ENCODE results near the gene TC2N.
A peak's percentile ranks its signal among the peaks of the same experiment; 100 is the strongest.
"Not testable (repeated sequence)": the region's sequence is repeated elsewhere in the genome, so short reads cannot be mapped to it uniquely, and the experiment has no call there.

The TC2N gene

DNA sequence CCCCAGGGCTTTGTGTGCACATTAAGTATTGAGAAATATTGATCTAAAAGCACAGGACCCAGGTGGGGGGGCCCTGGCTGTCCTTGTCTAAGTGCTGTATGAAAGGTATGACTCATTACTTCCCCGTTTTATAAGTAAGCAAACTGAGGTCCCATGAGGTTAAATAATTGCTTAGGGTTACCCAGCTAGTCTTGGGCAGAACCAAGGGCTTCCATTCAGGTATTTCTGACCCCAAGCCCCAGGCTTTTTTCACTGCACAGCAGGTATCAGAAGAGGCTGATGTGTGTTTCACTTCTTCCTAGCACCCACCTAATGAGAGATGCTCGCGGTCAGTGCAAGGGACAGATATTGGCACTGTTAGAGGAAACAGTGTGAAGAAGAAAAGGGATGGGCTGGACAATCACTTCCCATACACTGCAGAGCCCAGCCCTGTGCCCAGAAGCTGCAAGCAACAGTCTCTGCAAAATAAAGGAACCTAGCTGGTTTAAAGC, 4.7 kb upstream of the TC2N start:
- H3K4me2 ChIP-seq (ENCODE audit: insufficient read depth, low read length) = peak overlapping the region; percentile 50
- no peaks in the 10 kb centered on the region for H3K27me3 ChIP-seq (ENCODE audit: insufficient read depth, low read length, poor library complexity)
- H3K4me3 ChIP-seq (ENCODE audit: low read depth in 1 of 2, low read length in 2 of 2) = peak overlapping the region in 1 of 2 experiments; percentile 35; a peak in 1 of 4 replicates
- H3K4me1 ChIP-seq (ENCODE audit: insufficient read depth, low read length) = peaks cover 87% of the 10 kb centered on the region
- H3K9me3 ChIP-seq (ENCODE audit: insufficient read depth, low read length, severe bottlenecking) = no peaks in the 10 kb centered on the region
- H3K36me3 ChIP-seq (ENCODE audit: insufficient read depth, low read length) = no peaks in the 10 kb centered on the region
- H2AFZ ChIP-seq (ENCODE audit: low read depth, low read length) = 0 out of 2 replicates have a peak overlapping the region, but pooled peaks have one; percentile 2
- H3K27ac ChIP-seq (ENCODE audit: low read length) = peak overlapping the region; percentile 98
- TF ChIP-seq, protein P1, sequence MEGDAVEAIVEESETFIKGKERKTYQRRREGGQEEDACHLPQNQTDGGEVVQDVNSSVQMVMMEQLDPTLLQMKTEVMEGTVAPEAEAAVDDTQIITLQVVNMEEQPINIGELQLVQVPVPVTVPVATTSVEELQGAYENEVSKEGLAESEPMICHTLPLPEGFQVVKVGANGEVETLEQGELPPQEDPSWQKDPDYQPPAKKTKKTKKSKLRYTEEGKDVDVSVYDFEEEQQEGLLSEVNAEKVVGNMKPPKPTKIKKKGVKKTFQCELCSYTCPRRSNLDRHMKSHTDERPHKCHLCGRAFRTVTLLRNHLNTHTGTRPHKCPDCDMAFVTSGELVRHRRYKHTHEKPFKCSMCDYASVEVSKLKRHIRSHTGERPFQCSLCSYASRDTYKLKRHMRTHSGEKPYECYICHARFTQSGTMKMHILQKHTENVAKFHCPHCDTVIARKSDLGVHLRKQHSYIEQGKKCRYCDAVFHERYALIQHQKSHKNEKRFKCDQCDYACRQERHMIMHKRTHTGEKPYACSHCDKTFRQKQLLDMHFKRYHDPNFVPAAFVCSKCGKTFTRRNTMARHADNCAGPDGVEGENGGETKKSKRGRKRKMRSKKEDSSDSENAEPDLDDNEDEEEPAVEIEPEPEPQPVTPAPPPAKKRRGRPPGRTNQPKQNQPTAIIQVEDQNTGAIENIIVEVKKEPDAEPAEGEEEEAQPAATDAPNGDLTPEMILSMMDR (IDR thresholded peaks at IDR 0.05; ENCODE audit: borderline replicate concordance, extremely low read depth, low read length, poor library complexity, severe bottlenecking) = no peak
- no peak for TF ChIP-seq EZH2 (IDR thresholded peaks at IDR 0.05; ENCODE audit: borderline replicate concordance, low read depth, low read length, severe bottlenecking)
- ATAC-seq (ENCODE audit: insufficient read depth, low read depth) (no peak), DNase-seq (peak; percentile 36)
- no peaks in the 10 kb centered on the region for H3K79me2 ChIP-seq (ENCODE audit: insufficient read depth, low read length)
- peak overlapping the region; percentile 57 for H3K9ac ChIP-seq (ENCODE audit: low read depth, low read length)
- H4K20me1 ChIP-seq (ENCODE audit: insufficient read depth, low read length) = no peaks in the 10 kb centered on the region

DNA sequence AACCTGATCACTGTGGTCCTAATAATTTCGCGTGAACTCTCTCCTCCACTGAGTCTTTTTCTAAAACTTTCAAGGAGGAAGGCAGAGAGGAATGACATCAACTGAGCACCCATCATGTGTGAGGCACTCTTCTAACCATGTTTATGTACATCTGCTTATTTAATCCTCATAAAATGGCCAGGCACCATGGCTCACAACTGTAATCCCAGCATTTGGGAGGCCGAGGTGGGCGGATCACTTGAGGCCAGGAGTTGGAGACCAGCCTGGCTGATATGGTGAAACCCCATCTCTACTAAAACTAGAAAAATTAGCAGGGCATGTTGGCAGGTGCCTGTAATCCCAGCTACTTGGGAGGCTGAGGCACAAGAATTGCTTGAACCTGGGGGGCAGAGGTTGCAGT, 4.1 kb upstream of the TC2N start:
- 0 out of 2 replicates have a peak overlapping the region, but pooled peaks have one; percentile 6 for H2AFZ ChIP-seq (ENCODE audit: low read depth, low read length)
- H3K4me2 ChIP-seq (ENCODE audit: insufficient read depth, low read length); H3K4me3 ChIP-seq (ENCODE audit: low read depth in 1 of 2, low read length in 2 of 2); ATAC-seq (ENCODE audit: insufficient read depth, low read depth); H3K9me3 ChIP-seq (ENCODE audit: insufficient read depth, low read length, severe bottlenecking); H4K20me1 ChIP-seq (ENCODE audit: insufficient read depth, low read length); H3K79me2 ChIP-seq (ENCODE audit: insufficient read depth, low read length); H3K36me3 ChIP-seq (ENCODE audit: insufficient read depth, low read length); H3K27me3 ChIP-seq (ENCODE audit: insufficient read depth, low read length, poor library complexity); DNase-seq: not testable (repeated sequence)
- H3K4me1 ChIP-seq (ENCODE audit: insufficient read depth, low read length) = peaks cover 93% of the 10 kb centered on the region
- H3K27ac ChIP-seq (ENCODE audit: low read length) = peak overlapping the region; percentile 98
- peak overlapping the region; percentile 57 for H3K9ac ChIP-seq (ENCODE audit: low read depth, low read length)

DNA sequence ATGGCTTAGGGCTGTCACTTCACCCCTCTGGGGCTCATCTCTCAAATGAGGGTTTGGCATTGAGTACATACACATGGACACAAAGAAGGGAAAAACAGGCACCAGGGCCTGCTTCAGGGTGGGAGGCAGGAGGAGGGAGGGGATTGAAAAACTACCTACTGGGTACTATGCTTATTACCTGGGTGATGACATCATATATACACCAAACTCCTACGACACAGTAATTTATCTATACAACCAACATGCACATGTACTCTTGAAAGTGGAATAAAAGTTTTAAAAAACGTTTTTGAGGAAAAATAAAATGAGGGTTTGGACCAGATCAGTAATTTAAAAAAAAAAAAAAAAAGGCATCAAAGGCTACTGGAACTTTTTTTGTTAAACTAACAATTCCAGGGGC, 3.6 kb upstream of the TC2N start:
- DNase-seq = no peak
- no peak for ATAC-seq (ENCODE audit: insufficient read depth, low read depth)
- Histone ChIP-seq H3K27me3 (ENCODE audit: insufficient read depth, low read length, poor library complexity) (no peaks in the 10 kb centered on the region), H3K4me2 (ENCODE audit: insufficient read depth, low read length) (peak overlapping the region; percentile 47; the same call in 1 of the 2 replicates), H3K4me1 (ENCODE audit: insufficient read depth, low read length) (peaks cover 98% of the 10 kb centered on the region), H3K4me3 (ENCODE audit: low read depth in 1 of 2, low read length in 2 of 2) (no peak overlapping the region; a peak in 1 of 4 replicates), H2AFZ (ENCODE audit: low read depth, low read length) (0 out of 2 replicates have a peak overlapping the region, but pooled peaks have one; percentile 24), H4K20me1 (ENCODE audit: insufficient read depth, low read length) (no peaks in the 10 kb centered on the region), H3K9ac (ENCODE audit: low read depth, low read length) (peak overlapping the region; percentile 54), H3K79me2 (ENCODE audit: insufficient read depth, low read length) (no peaks in the 10 kb centered on the region), H3K9me3 (ENCODE audit: insufficient read depth, low read length, severe bottlenecking) (no peaks in the 10 kb centered on the region), H3K27ac (ENCODE audit: low read length) (peak overlapping the region; percentile 98), H3K36me3 (ENCODE audit: insufficient read depth, low read length) (no peaks in the 10 kb centered on the region)
- TF ChIP-seq EZH2 (IDR thresholded peaks at IDR 0.05; ENCODE audit: borderline replicate concordance, low read depth, low read length, severe bottlenecking) = no peak
- TF ChIP-seq, protein P1 (IDR thresholded peaks at IDR 0.05; ENCODE audit: borderline replicate concordance, extremely low read depth, low read length, poor library complexity, severe bottlenecking) = no peak

DNA sequence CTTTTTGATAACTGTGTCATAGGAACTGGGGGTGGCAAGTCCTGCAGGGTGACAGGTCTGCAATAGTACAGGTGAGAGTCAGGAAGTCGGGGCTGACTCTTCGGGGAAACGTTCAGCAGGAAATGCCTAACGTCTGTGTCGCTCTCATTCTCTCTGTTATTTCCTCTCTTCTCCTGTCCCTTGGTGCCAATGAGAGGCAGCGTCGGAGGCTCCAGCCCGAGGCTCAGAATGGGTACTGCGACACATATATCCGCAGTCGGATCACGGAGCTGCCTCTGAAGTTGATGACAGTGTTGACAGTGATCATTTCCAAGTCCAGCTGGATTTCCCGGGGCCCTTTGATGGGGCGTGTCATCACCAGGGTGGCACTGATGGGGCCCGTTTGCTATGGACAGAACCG, 2.7 kb upstream of the TC2N start:
- Histone ChIP-seq H3K9ac (ENCODE audit: low read depth, low read length) (peak overlapping the region; percentile 54), H3K4me1 (ENCODE audit: insufficient read depth, low read length) (peaks cover 99% of the 10 kb centered on the region), H3K27me3 (ENCODE audit: insufficient read depth, low read length, poor library complexity) (no peaks in the 10 kb centered on the region), H4K20me1 (ENCODE audit: insufficient read depth, low read length) (no peaks in the 10 kb centered on the region), H3K36me3 (ENCODE audit: insufficient read depth, low read length) (no peaks in the 10 kb centered on the region), H3K4me2 (ENCODE audit: insufficient read depth, low read length) (peak overlapping the region; percentile 47), H3K27ac (ENCODE audit: low read length) (peak overlapping the region; percentile 98), H3K4me3 (ENCODE audit: low read depth in 1 of 2, low read length in 2 of 2) (peak overlapping the region in 1 of 2 experiments; percentile 34; a peak in 1 of 4 replicates), H3K9me3 (ENCODE audit: insufficient read depth, low read length, severe bottlenecking) (no peaks in the 10 kb centered on the region), H3K79me2 (ENCODE audit: insufficient read depth, low read length) (no peaks in the 10 kb centered on the region), H2AFZ (ENCODE audit: low read depth, low read length) (peak overlapping the region; percentile 65)
- no peak for TF ChIP-seq EZH2 (IDR thresholded peaks at IDR 0.05; ENCODE audit: borderline replicate concordance, low read depth, low read length, severe bottlenecking)
- TF ChIP-seq, protein P1 (IDR thresholded peaks at IDR 0.05; ENCODE audit: borderline replicate concordance, extremely low read depth, low read length, poor library complexity, severe bottlenecking) = no peak
- peak; percentile 80 for DNase-seq
- ATAC-seq (ENCODE audit: insufficient read depth, low read depth) = peak; percentile 57

Measured in DND-41 (cell line).